HFFc6 (cell line): ENCODE measurements around the gene ITM2A. TPM values are rescaled to one million over a fixed set of nuclear protein-coding genes. Genes with fewer than 3 reads are reported as not detected.

Experiments
- DNase-seq: peaks from one replicate; pipeline ENCODE4 v3.0.0-alpha.2; 2018
- H3K27ac Mint-ChIP-seq: 2 replicates; pipeline ENCODE4 v1.8.0; 2020; ENCODE audit warnings: mild to moderate bottlenecking, mixed read lengths
- H3K27me3 Mint-ChIP-seq: 2 replicates; pipeline ENCODE4 v1.8.0; 2021; ENCODE audit warnings: mild to moderate bottlenecking, moderate library complexity, mixed read lengths; ENCODE audit not compliant: insufficient read depth
- H3K36me3 Mint-ChIP-seq: 2 replicates; pipeline ENCODE4 v1.8.0; 2021; ENCODE audit warnings: low read depth, mixed read lengths
- H3K4me1 Mint-ChIP-seq: 2 replicates; pipeline ENCODE4 v1.8.0; 2020; ENCODE audit warnings: low read depth, mixed read lengths
- H3K4me3 Mint-ChIP-seq: 2 replicates; pipeline ENCODE4 v1.8.0; 2020; ENCODE audit warnings: mild to moderate bottlenecking, moderate library complexity, mixed read lengths
- H3K9me3 Mint-ChIP-seq: 2 replicates; pipeline ENCODE4 v1.8.0; 2020; ENCODE audit warnings: mild to moderate bottlenecking, mixed read lengths
- CTCF ChIP-seq: fragments of 200-600 bp; sonication (generic); IDR thresholded peaks from 2 replicates; pipeline ENCODE4 v1.5.0; 2021; ENCODE audit warnings: antibody characterized with exemption, mild to moderate bottlenecking
- long read RNA-seq: library from polyadenylated mRNA; unstranded; transcript quantifications from one replicate; pipeline ENCODE4 v2.0.0, GENCODE V29; 2019
- total RNA-seq, 6 experiments: library from RNA; stranded (reverse); fragmentation: NEBNext Ultra II Directional; extraction: Animal tissue kit (Norgen Biotek cat#: 25700); gene quantifications; 2 replicates in 1 of 6; 3 replicates in 5 of 6; pipeline ENCODE4 v1.2.3, GENCODE V29; 2021

ITM2A gene
- not detected for total RNA-seq
- long read RNA-seq, result 0 reads

GRCh38 chrX:79366873-79367749, at the start of gene ITM2A:
TSS of gene ITM2A (minus strand) at chrX:79367334. CDS start at chrX:79367215, 119 bp downstream.
- H3K27ac Mint-ChIP-seq, result no peak within 1 kb of the TSS

GRCh38 chrX:79415056-79415455, 47.9 kb upstream of the ITM2A start:
- no peak overlapping the region for H3K27ac Mint-ChIP-seq
- H3K4me1 Mint-ChIP-seq, result no peaks in the 10 kb centered on the region

More at GRCh38 chrX:79366873-79367749, at the start of gene ITM2A:
- peaks cover 4% of the 10 kb centered on the region; the same call in 1 of the 2 replicates for H3K9me3 Mint-ChIP-seq
- no peak for DNase-seq
- H3K27me3 Mint-ChIP-seq, result no peaks in the 10 kb centered on the region; the same call in 1 of the 2 replicates
- H3K4me3 Mint-ChIP-seq, result no peak within 1 kb of the TSS
- H3K4me1 Mint-ChIP-seq, result no peaks in the 10 kb centered on the region
- no peaks in the 10 kb centered on the region for H3K36me3 Mint-ChIP-seq
- TF ChIP-seq CTCF, result no peak

GRCh38 chrX:79413963-79414362, 46.8 kb upstream of the ITM2A start:
- no peaks in the 10 kb centered on the region for H3K27me3 Mint-ChIP-seq
- no peaks in the 10 kb centered on the region for H3K36me3 Mint-ChIP-seq
- no peak overlapping the region for H3K4me3 Mint-ChIP-seq
- no peaks in the 10 kb centered on the region for H3K9me3 Mint-ChIP-seq
- DNase-seq, result no peak
- no peak for TF ChIP-seq CTCF
- H3K27ac Mint-ChIP-seq, result no peak overlapping the region
- no peaks in the 10 kb centered on the region for H3K4me1 Mint-ChIP-seq

More at GRCh38 chrX:79415056-79415455, 47.9 kb upstream of the ITM2A start:
- TF ChIP-seq CTCF, result no peak
- no peak overlapping the region for H3K4me3 Mint-ChIP-seq
- no peak for DNase-seq
- no peaks in the 10 kb centered on the region for H3K27me3 Mint-ChIP-seq
- H3K36me3 Mint-ChIP-seq, result no peaks in the 10 kb centered on the region
- no peaks in the 10 kb centered on the region; the same call in 1 of the 2 replicates for H3K9me3 Mint-ChIP-seq

DNA sequence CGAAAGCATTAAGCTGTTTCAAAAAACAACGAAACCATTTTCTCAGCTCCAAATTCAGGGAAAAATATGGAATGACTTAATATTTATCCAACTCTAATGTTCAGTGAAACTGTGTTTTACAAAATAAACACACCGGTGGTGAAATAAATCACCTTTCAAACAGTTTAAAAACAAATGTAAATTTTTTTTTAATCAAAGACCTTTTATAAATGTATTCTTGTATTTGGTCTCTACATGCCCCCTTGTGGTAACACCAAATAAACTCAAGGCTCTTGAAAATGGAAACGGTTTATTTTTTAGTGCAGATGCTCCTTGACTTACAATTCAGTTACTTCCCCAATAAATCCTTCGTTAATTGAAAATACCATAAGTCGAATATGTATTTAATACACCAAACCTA, 45.8 kb upstream of the ITM2A start:
- Mint-ChIP-seq H3K27me3 (no peaks in the 10 kb centered on the region), H3K27ac (no peak overlapping the region), H3K36me3 (no peaks in the 10 kb centered on the region), H3K4me1 (no peaks in the 10 kb centered on the region), H3K4me3 (peak overlapping the region; percentile 45), H3K9me3 (no peaks in the 10 kb centered on the region)
- no peak for DNase-seq
- TF ChIP-seq CTCF, result peak; percentile 61

- 0 out of 2 replicates have a peak overlapping the region, but pooled peaks have one; percentile 45 for H3K4me3 Mint-ChIP-seq
- no peak for DNase-seq
- no peaks in the 10 kb centered on the region for H3K4me1 Mint-ChIP-seq
- TF ChIP-seq CTCF, result no peak
- no peaks in the 10 kb centered on the region for H3K36me3 Mint-ChIP-seq
- no peak overlapping the region for H3K27ac Mint-ChIP-seq
- no peaks in the 10 kb centered on the region for H3K27me3 Mint-ChIP-seq
- no peaks in the 10 kb centered on the region for H3K9me3 Mint-ChIP-seq
Measured at GRCh38 chrX:79412166-79412565, 45.0 kb upstream of the ITM2A start.
